HK-2 (cell line): ENCODE data around the gene KIR2DL4.
"Not testable (repeated sequence)": the region's sequence is repeated elsewhere in the genome, so short reads cannot be mapped to it uniquely, and the experiment has no call there.

ENCODE experiments used
- DNase-seq: peaks from one replicate; pipeline ENCODE4 v3.0.0-alpha.2; 2018; ENCODE audit not compliant: unreplicated experiment

KIR2DL4 gene

GRCh38 chr19:54803410-54803809, at the start of gene KIR2DL4:
TSS of gene KIR2DL4 (plus strand) at chr19:54803610. CDS start at chr19:54803652, 42 bp downstream.
- DNase-seq, result no peak

- DNase-seq, result not testable (repeated sequence)
Measured at GRCh38 chr19:54756204-54757110, 47.0 kb upstream of the KIR2DL4 start.

- not testable (repeated sequence) for DNase-seq
Measured at GRCh38 chr19:54758577-54758976, 44.8 kb upstream of the KIR2DL4 start.

- DNase-seq, result peak; percentile 47
Measured at GRCh38 chr19:54764219-54764618, 39.2 kb upstream of the KIR2DL4 start.

- DNase-seq, result not testable (repeated sequence)
Measured at GRCh38 chr19:54766464-54766863, 36.9 kb upstream of the KIR2DL4 start.

GRCh38 chr19:54769646-54770045, 33.8 kb upstream of the KIR2DL4 start, which contains the start of gene KIR2DL1:
TSS of gene KIR2DL1 (plus strand) at chr19:54769793. CDS start at chr19:54769851, 58 bp downstream.
- DNase-seq, result not testable (repeated sequence)

GRCh38 chr19:54770511-54770910, 32.9 kb upstream of the KIR2DL4 start:
- not testable (repeated sequence) for DNase-seq

- DNase-seq, result peak; percentile 80
Measured at GRCh38 chr19:54771018-54771960, 32.1 kb upstream of the KIR2DL4 start.

GRCh38 chr19:54772666-54773065, 30.7 kb upstream of the KIR2DL4 start:
- DNase-seq, result not testable (repeated sequence)

GRCh38 chr19:54775095-54775815, 28.2 kb upstream of the KIR2DL4 start:
- not testable (repeated sequence) for DNase-seq

- DNase-seq, result not testable (repeated sequence)
Measured at GRCh38 chr19:54775830-54776229, 27.6 kb upstream of the KIR2DL4 start.

- not testable (repeated sequence) for DNase-seq
Measured at GRCh38 chr19:54777851-54778250, 25.6 kb upstream of the KIR2DL4 start.

GRCh38 chr19:54778896-54779295, 24.5 kb upstream of the KIR2DL4 start:
- not testable (repeated sequence) for DNase-seq

GRCh38 chr19:54782916-54783315, 20.5 kb upstream of the KIR2DL4 start:
- DNase-seq, result not testable (repeated sequence)

- not testable (repeated sequence) for DNase-seq
Measured at GRCh38 chr19:54786091-54786723, 17.2 kb upstream of the KIR2DL4 start.

GRCh38 chr19:54788154-54788553, 15.3 kb upstream of the KIR2DL4 start:
- DNase-seq, result not testable (repeated sequence)

- no peak for DNase-seq
Measured at GRCh38 chr19:54790711-54791110, 12.7 kb upstream of the KIR2DL4 start.

GRCh38 chr19:54791476-54791875, 11.9 kb upstream of the KIR2DL4 start:
- DNase-seq, result no peak

- DNase-seq, result no peak
Measured at GRCh38 chr19:54792814-54793213, 10.6 kb upstream of the KIR2DL4 start.

- no peak for DNase-seq
Measured at GRCh38 chr19:54795758-54796157, 7.7 kb upstream of the KIR2DL4 start.

- no peak for DNase-seq
Measured at GRCh38 chr19:54804101-54804500, 691 bp downstream of the KIR2DL4 start.
